HepG2 (cell line): ENCODE results near the gene SFT2D1. TPM values are rescaled to one million over a fixed set of nuclear protein-coding genes. Genes with fewer than 3 reads are reported as not detected.
A peak's percentile ranks its signal among the peaks of the same experiment; 100 is the strongest.

ENCODE experiments used
- ATF2 ChIP-seq: sonication (generic); formaldehyde crosslinking; IDR thresholded peaks from 2 replicates; pipeline ENCODE4 v1.4.0; 2020; ENCODE audit warnings: missing genetic modification reagents
- CBX5 ChIP-seq: sonication (generic); formaldehyde crosslinking; IDR thresholded peaks from 2 replicates; pipeline ENCODE4 v1.4.0; 2020; ENCODE audit warnings: missing genetic modification reagents, borderline replicate concordance
- DPF2 ChIP-seq: sonication (generic); formaldehyde crosslinking; IDR thresholded peaks from 2 replicates; pipeline ENCODE4 v1.4.0; 2020; ENCODE audit warnings: mild to moderate bottlenecking, low read depth, missing genetic modification reagents, borderline replicate concordance
- MNT ChIP-seq: fragments of 450-650 bp; IDR thresholded peaks from 2 replicates; pipeline ENCODE4 v1.6.1; 2016
- MTF2 ChIP-seq: sonication (generic); formaldehyde crosslinking; IDR thresholded peaks from 2 replicates; pipeline ENCODE4 v1.5.0; 2020; ENCODE audit warnings: missing genetic modification reagents, borderline replicate concordance
- PHF20 ChIP-seq: sonication (generic); formaldehyde crosslinking; IDR thresholded peaks from 2 replicates; pipeline ENCODE4 v1.5.0; 2020; ENCODE audit warnings: mild to moderate bottlenecking, missing genetic modification reagents
- PRDM4 ChIP-seq: sonication (generic); formaldehyde crosslinking; IDR thresholded peaks from 2 replicates; pipeline ENCODE4 v1.9.0; 2021; ENCODE audit warnings: missing genetic modification reagents, borderline replicate concordance
- RAD21 ChIP-seq: fragments of 450-650 bp; formaldehyde crosslinking; IDR thresholded peaks from 2 replicates; pipeline ENCODE4 v1.5.0; 2020; ENCODE audit warnings: mild to moderate bottlenecking
- YEATS2 ChIP-seq: sonication (generic); formaldehyde crosslinking; IDR thresholded peaks from 2 replicates; pipeline ENCODE4 v1.4.0; 2020; ENCODE audit warnings: missing genetic modification reagents, borderline replicate concordance
- ZNF274 ChIP-seq: sonication (generic); formaldehyde crosslinking; IDR thresholded peaks from 2 replicates; pipeline ENCODE4 v1.5.1; 2020; ENCODE audit warnings: mild to moderate bottlenecking, missing genetic modification reagents
- ZNF33A ChIP-seq: sonication (generic); formaldehyde crosslinking; IDR thresholded peaks from 2 replicates; pipeline ENCODE4 v1.5.1; 2020; ENCODE audit warnings: missing genetic modification reagents, mild to moderate bottlenecking, moderate library complexity, borderline replicate concordance
- ZNF407 ChIP-seq: sonication (generic); formaldehyde crosslinking; IDR thresholded peaks from one replicate; pipeline ENCODE4 v1.5.1; 2020; ENCODE audit warnings: mild to moderate bottlenecking, missing genetic modification reagents; ENCODE audit errors: not compliant biosample characterization
- ZNF546 ChIP-seq: sonication (generic); formaldehyde crosslinking; conservative IDR thresholded peaks from 2 replicates; pipeline ENCODE4 v1.8.1; 2023; ENCODE audit warnings: mild to moderate bottlenecking, missing genetic modification reagents
- ZNF547 ChIP-seq: sonication (generic); formaldehyde crosslinking; IDR thresholded peaks from 2 replicates; pipeline ENCODE4 v1.5.1; 2020; ENCODE audit warnings: mild to moderate bottlenecking, missing genetic modification reagents
- polyA plus RNA-seq, 8 experiments: library from polyadenylated mRNA; depleted of rRNA in 3 of 8; stranded (reverse) in 7 of 8; unstranded in 1 of 8; fragments of >200 nt; fragmentation: Illumina TruSeq in 4 of 8; extraction: Trizol in 4 of 8; gene quantifications; 2 replicates each; pipeline versions ENCODE4 v1.2.1 to v1.2.3, GENCODE V29; 2011 to 2016; ENCODE audit warnings: low read depth in 4 of 8, missing spikeins in 1 of 8, mixed read lengths in 1 of 8; ENCODE audit not compliant: insufficient read depth in 1 of 8
- total RNA-seq, 5 experiments: library from RNA; depleted of rRNA; stranded (reverse); fragments of >200 nt; fragmentation: Illumina TruSeq; extraction: Trizol; gene quantifications; 2 replicates each; pipeline ENCODE4 v1.2.3, GENCODE V29; 2016; ENCODE audit warnings: low read depth in 1 of 5

SFT2D1 gene
- total and polyA plus RNA-seq, 2 of the 13 experiments (the other 11 are each of a cell fraction or from before 2014, with no cell fraction given), result 115 to 147 TPM

- TF ChIP-seq ZNF407 (CRISPR knock-in tag) (no peak), PHF20 (CRISPR knock-in tag) (no peak), MTF2 (CRISPR knock-in tag) (no peak), RAD21 (CRISPR knock-in tag) (no peak; the same call in 1 of the 2 replicates), ZNF274 (CRISPR knock-in tag) (no peak), ATF2 (CRISPR knock-in tag) (peak; percentile 80; the same call in 1 of the 2 replicates), CBX5 (peak; percentile 66; the same call in 1 of the 2 replicates), ZNF546 (CRISPR knock-in tag) (no peak; the same call in 1 of the 2 replicates), ZNF33A (CRISPR knock-in tag) (peak; percentile 66; the same call in 1 of the 2 replicates), MNT (no peak), PRDM4 (CRISPR knock-in tag) (no peak), ZNF547 (CRISPR knock-in tag) (peak; percentile 28; the same call in 1 of the 2 replicates), DPF2 (peak; percentile 96), YEATS2 (CRISPR knock-in tag) (no peak; the same call in 1 of the 2 replicates)
Observed at GRCh38 chr6:166387642-166388289, 45.4 kb upstream of the SFT2D1 start (continued).
